ENCODE measurements around the gene MAP3K7.
A peak's percentile ranks its signal among the peaks of the same experiment; 100 is the strongest.

MAP3K7 gene

DNA sequence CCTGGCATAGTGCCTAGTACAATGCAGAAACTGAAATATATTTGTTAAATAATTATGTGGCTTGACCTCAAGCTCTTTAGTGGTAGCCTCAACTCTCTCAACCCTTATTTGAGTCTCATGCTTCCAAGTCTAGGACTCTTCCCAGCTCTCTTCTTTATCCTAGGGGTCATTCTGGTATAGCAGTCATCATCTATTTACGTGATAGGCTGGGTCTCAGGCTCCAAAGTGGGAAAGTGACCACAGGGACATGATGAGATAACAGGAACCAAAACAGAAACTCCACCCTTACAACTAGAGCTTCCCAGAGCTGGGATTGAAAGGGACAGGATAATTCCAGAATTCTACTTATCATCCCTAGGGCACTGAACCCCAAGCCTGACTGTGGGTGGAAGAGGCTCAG is 17.7 kb upstream of the MAP3K7 start:
- H3K4me3 ChIP-seq (ENCODE audit: low read depth in 1 of 5, low read length in 5 of 5), result no peak overlapping the region
- no peaks in the 10 kb centered on the region for H3K4me1 ChIP-seq (ENCODE audit: control insufficient read depth in 5 of 5, insufficient read depth in 5 of 5, low read length in 5 of 5)
- H3K9ac ChIP-seq (ENCODE audit: low read length in 5 of 5), result no peak overlapping the region
- no peaks in the 10 kb centered on the region for H3K9me3 ChIP-seq (ENCODE audit: control insufficient read depth in 5 of 5, low read length in 5 of 5)
- no peaks in the 10 kb centered on the region for H3K36me3 ChIP-seq (ENCODE audit: control insufficient read depth in 5 of 5, insufficient read depth in 5 of 5, low read length in 5 of 5)
- H3K27me3 ChIP-seq (ENCODE audit: control insufficient read depth in 5 of 5, insufficient read depth in 4 of 5, low read length in 5 of 5), result peaks cover 0 to 2% (median 0%) of the 10 kb centered on the region in 5 donors
- no peak overlapping the region for H3K27ac ChIP-seq (ENCODE audit: low read depth, low read length)

DNA sequence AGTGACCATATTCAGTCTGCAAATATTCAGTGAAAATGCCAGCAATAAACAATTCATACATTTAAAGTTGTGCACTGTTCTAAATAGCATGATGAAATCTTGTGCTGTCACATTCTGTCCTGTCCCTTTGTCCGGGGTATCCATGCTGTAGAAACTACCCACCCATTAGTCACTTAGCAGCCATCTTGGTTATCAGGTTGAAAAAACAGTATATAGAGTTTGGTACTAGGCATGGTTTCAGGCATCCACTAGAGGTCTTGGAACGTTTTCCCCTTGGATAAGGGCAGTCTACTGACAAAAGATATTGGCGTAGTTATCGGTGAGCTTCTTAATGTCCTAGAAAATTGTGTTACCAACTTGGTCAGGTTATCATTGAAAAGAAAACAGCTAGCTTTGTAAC is 12.3 kb upstream of the MAP3K7 start:
- no peaks in the 10 kb centered on the region for H3K36me3 ChIP-seq (ENCODE audit: control insufficient read depth in 5 of 5, insufficient read depth in 5 of 5, low read length in 5 of 5)
- no peaks in the 10 kb centered on the region for H3K4me1 ChIP-seq (ENCODE audit: control insufficient read depth in 5 of 5, insufficient read depth in 5 of 5, low read length in 5 of 5)
- H3K27ac ChIP-seq (ENCODE audit: low read depth, low read length), result no peak overlapping the region
- H3K4me3 ChIP-seq (ENCODE audit: low read depth in 1 of 5, low read length in 5 of 5), result no peak overlapping the region
- H3K27me3 ChIP-seq (ENCODE audit: control insufficient read depth in 5 of 5, insufficient read depth in 4 of 5, low read length in 5 of 5), result peaks cover 0 to 9% (median 5%) of the 10 kb centered on the region in 5 donors
- H3K9ac ChIP-seq (ENCODE audit: low read length in 5 of 5), result no peak overlapping the region
- H3K9me3 ChIP-seq (ENCODE audit: control insufficient read depth in 5 of 5, low read length in 5 of 5), result no peaks in the 10 kb centered on the region

DNA sequence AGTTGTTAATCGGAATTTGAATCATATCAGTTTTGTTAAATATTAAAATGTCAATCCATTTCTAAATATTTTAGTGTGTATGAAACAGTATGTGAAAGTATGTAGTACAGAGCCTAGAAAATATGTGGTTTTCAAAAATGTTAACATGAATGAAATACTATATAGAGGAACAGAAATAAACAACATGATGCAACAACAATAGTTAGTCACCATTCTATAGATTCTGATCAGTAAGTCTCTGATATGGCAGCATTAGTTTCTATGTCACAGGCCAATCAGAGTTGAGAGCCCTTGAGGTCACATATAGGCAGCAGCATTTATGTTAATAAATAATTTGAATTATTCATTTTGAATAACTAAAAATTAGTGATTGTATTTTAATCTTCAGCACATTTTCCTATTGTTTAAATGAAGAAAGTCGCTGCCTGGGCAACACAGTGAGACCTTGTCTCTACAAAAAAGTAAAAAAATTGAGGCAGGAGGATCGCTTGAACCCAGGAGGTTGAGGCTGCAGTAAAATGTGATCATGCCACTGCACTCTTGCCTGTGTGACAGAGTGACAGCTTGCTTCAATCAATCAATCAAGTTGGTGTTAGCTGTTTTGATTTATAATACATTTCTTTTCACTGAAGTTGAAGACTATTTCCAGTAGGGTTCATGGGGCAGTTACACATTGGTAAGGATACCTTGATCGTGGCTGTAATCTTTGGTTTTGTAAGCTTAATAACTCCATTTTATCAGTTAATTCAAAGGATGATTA is 11.5 kb upstream of the MAP3K7 start:
- Histone ChIP-seq H3K36me3 (ENCODE audit: control insufficient read depth in 5 of 5, insufficient read depth in 5 of 5, low read length in 5 of 5) (no peaks in the 10 kb centered on the region), H3K9ac (ENCODE audit: low read length in 5 of 5) (no peak overlapping the region), H3K9me3 (ENCODE audit: control insufficient read depth in 5 of 5, low read length in 5 of 5) (no peaks in the 10 kb centered on the region), H3K4me3 (ENCODE audit: low read depth in 1 of 5, low read length in 5 of 5) (no peak overlapping the region), H3K27ac (ENCODE audit: low read depth, low read length) (no peak overlapping the region), H3K4me1 (ENCODE audit: control insufficient read depth in 5 of 5, insufficient read depth in 5 of 5, low read length in 5 of 5) (no peaks in the 10 kb centered on the region), H3K27me3 (ENCODE audit: control insufficient read depth in 5 of 5, insufficient read depth in 4 of 5, low read length in 5 of 5) (peaks cover 0 to 11% (median 5%) of the 10 kb centered on the region in 5 donors)

DNA sequence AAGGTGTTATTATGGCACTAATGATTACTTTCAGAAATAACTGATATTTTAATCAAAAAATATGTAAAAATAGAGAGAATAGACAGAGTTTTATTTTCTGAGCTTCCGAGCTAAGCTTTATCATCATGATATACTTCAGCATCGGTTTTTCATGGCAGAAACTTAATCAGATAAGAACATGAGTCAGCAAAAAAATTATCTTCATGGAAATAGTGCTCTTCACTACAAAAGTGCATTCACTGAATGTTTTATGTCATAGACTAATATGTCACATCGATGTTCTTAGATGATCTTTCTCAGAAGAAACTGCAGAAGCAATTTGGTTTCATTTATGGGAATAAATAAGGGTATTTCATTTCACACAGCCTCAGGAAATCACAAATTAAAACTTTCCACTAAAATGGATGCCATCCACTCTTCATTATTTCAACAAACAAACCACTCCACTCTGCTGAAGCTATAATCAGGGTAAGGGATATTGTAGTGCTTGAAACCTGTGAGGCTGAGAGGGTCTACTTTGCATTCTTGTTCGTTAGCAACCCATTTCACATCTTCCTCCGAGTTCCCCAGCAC is 10.2 kb upstream of the MAP3K7 start:
- no peak overlapping the region for H3K9ac ChIP-seq (ENCODE audit: low read length in 5 of 5)
- no peak overlapping the region for H3K27ac ChIP-seq (ENCODE audit: low read depth, low read length)
- no peaks in the 10 kb centered on the region for H3K36me3 ChIP-seq (ENCODE audit: control insufficient read depth in 5 of 5, insufficient read depth in 5 of 5, low read length in 5 of 5)
- H3K4me1 ChIP-seq (ENCODE audit: control insufficient read depth in 5 of 5, insufficient read depth in 5 of 5, low read length in 5 of 5), result no peaks in the 10 kb centered on the region
- H3K4me3 ChIP-seq (ENCODE audit: low read depth in 1 of 5, low read length in 5 of 5), result no peak overlapping the region
- no peaks in the 10 kb centered on the region for H3K9me3 ChIP-seq (ENCODE audit: control insufficient read depth in 5 of 5, low read length in 5 of 5)
- peaks cover 0 to 9% (median 5%) of the 10 kb centered on the region in 5 donors for H3K27me3 ChIP-seq (ENCODE audit: control insufficient read depth in 5 of 5, insufficient read depth in 4 of 5, low read length in 5 of 5)

DNA sequence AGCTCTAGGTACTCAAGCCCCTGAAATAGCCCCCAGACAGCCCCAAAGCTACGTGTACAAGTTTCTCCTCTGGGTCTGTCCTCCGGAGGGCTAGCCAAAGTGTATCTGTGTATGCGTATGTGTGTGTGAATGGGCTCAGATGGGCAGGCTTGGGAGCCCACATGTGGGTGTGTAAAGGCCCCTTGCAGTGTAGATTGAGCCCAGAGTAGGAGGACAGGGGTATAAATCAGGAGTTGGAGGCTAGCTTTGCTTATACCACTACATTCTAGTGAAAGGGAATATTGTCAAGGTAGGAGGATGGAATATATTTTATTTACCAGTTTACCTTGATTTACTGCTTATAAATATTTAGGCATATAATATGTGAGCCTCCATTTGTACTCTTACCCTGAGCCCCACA is 9.0 kb upstream of the MAP3K7 start:
- Histone ChIP-seq H3K27me3 (ENCODE audit: control insufficient read depth in 5 of 5, insufficient read depth in 4 of 5, low read length in 5 of 5) (peaks cover 3 to 12% (median 5%) of the 10 kb centered on the region in 5 donors), H3K4me3 (ENCODE audit: low read depth in 1 of 5, low read length in 5 of 5) (no peak overlapping the region), H3K9ac (ENCODE audit: low read length in 5 of 5) (no peak overlapping the region), H3K4me1 (ENCODE audit: control insufficient read depth in 5 of 5, insufficient read depth in 5 of 5, low read length in 5 of 5) (no peaks in the 10 kb centered on the region), H3K27ac (ENCODE audit: low read depth, low read length) (no peak overlapping the region), H3K9me3 (ENCODE audit: control insufficient read depth in 5 of 5, low read length in 5 of 5) (no peaks in the 10 kb centered on the region), H3K36me3 (ENCODE audit: control insufficient read depth in 5 of 5, insufficient read depth in 5 of 5, low read length in 5 of 5) (no peaks in the 10 kb centered on the region)

DNA sequence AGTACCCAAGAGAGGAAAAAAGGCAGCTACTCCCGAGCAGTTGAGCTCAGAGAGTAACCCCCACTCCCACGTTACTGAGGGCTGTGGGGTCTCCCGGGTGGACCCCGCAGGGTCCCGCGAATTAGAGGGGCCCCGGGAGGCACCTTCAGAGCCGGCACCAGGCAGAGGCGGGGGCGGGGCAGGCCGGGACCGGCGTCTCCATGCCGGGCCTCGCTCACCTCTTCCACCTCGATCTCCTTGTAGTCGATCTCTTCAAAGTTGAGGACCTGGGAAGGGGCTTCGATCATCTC is 381 bp downstream of the MAP3K7 start:
- H3K9ac ChIP-seq (ENCODE audit: low read length in 5 of 5), result peak overlapping the region; percentile 79 to 99 (median 97)
- no peaks in the 10 kb centered on the region for H3K36me3 ChIP-seq (ENCODE audit: control insufficient read depth in 5 of 5, insufficient read depth in 5 of 5, low read length in 5 of 5)
- peaks cover 0 to 4% (median 3%) of the 10 kb centered on the region in 5 donors for H3K27me3 ChIP-seq (ENCODE audit: control insufficient read depth in 5 of 5, insufficient read depth in 4 of 5, low read length in 5 of 5)
- H3K9me3 ChIP-seq (ENCODE audit: control insufficient read depth in 5 of 5, low read length in 5 of 5), result no peaks in the 10 kb centered on the region
- peak overlapping the region; percentile 86 to 99 (median 95) for H3K4me3 ChIP-seq (ENCODE audit: low read depth in 1 of 5, low read length in 5 of 5)
- H3K4me1 ChIP-seq (ENCODE audit: control insufficient read depth in 5 of 5, insufficient read depth in 5 of 5, low read length in 5 of 5), result peaks cover 0 to 30% (median 27%) of the 10 kb centered on the region in 5 donors
- H3K27ac ChIP-seq (ENCODE audit: low read depth, low read length), result peak overlapping the region; percentile 93

DNA sequence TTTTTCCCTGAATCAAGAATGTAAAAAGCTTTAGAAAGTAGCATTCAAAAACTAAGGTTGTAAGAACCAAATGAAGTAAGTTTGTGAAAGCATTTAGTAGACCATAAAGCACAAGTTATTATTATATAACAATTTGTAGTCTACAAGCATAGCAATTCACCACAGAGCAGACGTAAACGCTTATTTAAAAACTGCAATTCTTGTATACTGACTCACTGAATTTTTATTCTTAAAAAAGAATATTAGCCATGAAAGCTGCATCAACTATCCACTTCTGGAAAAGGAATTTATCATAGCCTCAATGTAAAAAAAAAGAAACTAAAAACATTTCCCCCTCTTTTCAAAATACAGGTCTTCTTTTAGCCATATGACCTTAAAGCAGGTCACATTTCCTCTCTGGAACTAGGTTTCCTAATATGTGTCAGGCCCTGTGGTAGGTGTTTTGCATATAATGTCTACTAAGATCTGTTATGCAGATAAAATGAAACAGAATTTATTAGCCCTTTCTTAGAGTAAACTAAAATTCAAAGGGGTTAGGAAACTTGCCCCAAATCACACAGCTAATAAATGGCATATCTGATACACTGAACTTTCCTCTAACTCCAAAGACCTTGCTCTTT is 2.1 kb downstream of the MAP3K7 start:
- Histone ChIP-seq H3K4me3 (ENCODE audit: low read depth in 1 of 5, low read length in 5 of 5) (peak overlapping the region in 1 of 5 donors; percentile 15), H3K27me3 (ENCODE audit: control insufficient read depth in 5 of 5, insufficient read depth in 4 of 5, low read length in 5 of 5) (peaks cover 0 to 2% (median 0%) of the 10 kb centered on the region in 5 donors), H3K9ac (ENCODE audit: low read length in 5 of 5) (peak overlapping the region in 1 of 5 donors; percentile 47), H3K9me3 (ENCODE audit: control insufficient read depth in 5 of 5, low read length in 5 of 5) (no peaks in the 10 kb centered on the region), H3K4me1 (ENCODE audit: control insufficient read depth in 5 of 5, insufficient read depth in 5 of 5, low read length in 5 of 5) (peaks cover 0 to 31% (median 27%) of the 10 kb centered on the region in 5 donors), H3K36me3 (ENCODE audit: control insufficient read depth in 5 of 5, insufficient read depth in 5 of 5, low read length in 5 of 5) (no peaks in the 10 kb centered on the region), H3K27ac (ENCODE audit: low read depth, low read length) (no peak overlapping the region)

DNA sequence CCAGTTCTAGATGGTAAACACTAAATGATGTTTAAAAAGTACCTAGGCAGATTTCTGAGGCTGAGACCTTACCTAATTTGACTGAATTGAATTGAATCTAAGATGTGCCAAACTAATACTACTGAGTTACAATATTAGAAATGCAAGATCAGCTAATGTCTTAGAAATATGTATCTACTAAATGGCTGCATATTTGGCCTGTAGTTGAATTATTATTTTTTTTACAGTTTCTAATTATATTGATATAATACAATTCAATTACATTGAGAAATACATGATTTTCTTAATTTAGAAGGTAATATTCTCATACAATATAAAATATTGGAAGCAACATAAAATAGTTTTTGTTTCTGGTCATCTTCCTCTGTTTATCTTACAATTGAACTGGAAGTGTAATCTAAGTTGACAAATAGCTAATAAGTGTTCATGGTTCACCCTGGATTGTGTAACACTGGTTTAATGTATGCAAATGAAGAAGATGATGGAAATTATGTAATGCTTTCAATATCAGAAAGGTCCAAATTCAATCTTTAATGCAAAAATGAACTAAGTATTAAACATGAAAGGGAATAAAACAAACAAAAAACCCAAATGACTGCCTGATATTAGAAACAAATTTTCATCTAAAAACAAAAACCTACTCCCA is 2.9 kb downstream of the MAP3K7 start:
- H3K36me3 ChIP-seq (ENCODE audit: control insufficient read depth in 5 of 5, insufficient read depth in 5 of 5, low read length in 5 of 5), result no peaks in the 10 kb centered on the region
- peak overlapping the region in 2 of 5 donors; percentile 30 to 47 for H3K9ac ChIP-seq (ENCODE audit: low read length in 5 of 5)
- peaks cover 0 to 31% (median 27%) of the 10 kb centered on the region in 5 donors for H3K4me1 ChIP-seq (ENCODE audit: control insufficient read depth in 5 of 5, insufficient read depth in 5 of 5, low read length in 5 of 5)
- no peaks in the 10 kb centered on the region for H3K27me3 ChIP-seq (ENCODE audit: control insufficient read depth in 5 of 5, insufficient read depth in 4 of 5, low read length in 5 of 5)
- no peak overlapping the region for H3K27ac ChIP-seq (ENCODE audit: low read depth, low read length)
- H3K9me3 ChIP-seq (ENCODE audit: control insufficient read depth in 5 of 5, low read length in 5 of 5), result no peaks in the 10 kb centered on the region
- no peak overlapping the region for H3K4me3 ChIP-seq (ENCODE audit: low read depth in 1 of 5, low read length in 5 of 5)

DNA sequence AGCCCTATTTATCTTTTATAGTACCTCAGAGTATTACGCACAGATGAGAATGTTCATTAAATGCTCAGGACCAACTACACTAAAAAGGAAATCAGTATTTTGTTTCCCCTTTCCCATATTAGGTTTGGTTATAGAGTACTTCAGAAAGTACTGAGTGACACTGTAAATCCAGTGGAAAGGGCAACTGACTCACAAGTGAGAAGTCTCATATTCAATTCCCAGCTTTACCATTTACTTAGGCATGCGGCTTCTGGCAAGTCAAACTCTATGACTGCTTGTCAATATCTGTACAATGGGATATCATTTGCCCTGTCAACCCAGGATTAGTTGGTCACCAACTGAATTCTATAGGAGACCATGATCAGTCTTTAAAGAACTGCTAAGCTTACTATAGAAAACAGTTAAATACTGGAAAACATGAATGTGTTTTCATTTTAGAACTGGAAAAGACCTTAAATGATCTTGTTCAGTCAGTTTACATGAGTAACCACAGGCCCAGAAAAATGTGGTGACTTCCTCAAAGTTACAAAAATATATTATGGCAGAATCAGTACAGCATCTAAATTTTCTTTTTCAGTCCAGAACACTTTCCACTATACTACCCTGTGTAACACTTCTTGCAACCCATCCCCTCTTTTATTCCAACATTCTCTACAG is 3.6 kb downstream of the MAP3K7 start:
- Histone ChIP-seq H3K27me3 (ENCODE audit: control insufficient read depth in 5 of 5, insufficient read depth in 4 of 5, low read length in 5 of 5) (no peaks in the 10 kb centered on the region), H3K36me3 (ENCODE audit: control insufficient read depth in 5 of 5, insufficient read depth in 5 of 5, low read length in 5 of 5) (no peaks in the 10 kb centered on the region), H3K4me3 (ENCODE audit: low read depth in 1 of 5, low read length in 5 of 5) (no peak overlapping the region), H3K4me1 (ENCODE audit: control insufficient read depth in 5 of 5, insufficient read depth in 5 of 5, low read length in 5 of 5) (peaks cover 0 to 31% (median 27%) of the 10 kb centered on the region in 5 donors), H3K9ac (ENCODE audit: low read length in 5 of 5) (no peak overlapping the region), H3K9me3 (ENCODE audit: control insufficient read depth in 5 of 5, low read length in 5 of 5) (no peaks in the 10 kb centered on the region), H3K27ac (ENCODE audit: low read depth, low read length) (no peak overlapping the region)

All from subcutaneous abdominal adipose tissue (tissue), 5 donors.